Endothelial cell of umbilical vein (primary cell): ENCODE data around the gene MAG. TPM values are rescaled to one million over a fixed set of nuclear protein-coding genes. Genes with fewer than 3 reads are reported as not detected.

Experiments used
- BruUV-seq: library from RNA; stranded (reverse); fragments of 400-500 nt; replicated peaks from 2 replicates; lab custom pipeline; 2021; lab: Mats Ljungman, UMichigan
- CTCF ChIA-PET: fragments of 300-600, 350-600 bp; sonication (Branson Sonifier 250); formaldehyde crosslinking; loops from one replicate; lab custom pipeline; 2021; ENCODE audit warnings: antibody characterized with exemption, inconsistent platforms; lab: Charles Lee
- POLR2A ChIA-PET: fragments of 300-600, 350-600 bp; sonication (Branson Sonifier 250); formaldehyde crosslinking; loops from one replicate; lab custom pipeline; 2021; ENCODE audit warnings: antibody characterized with exemption, inconsistent platforms; lab: Charles Lee
- DNase-seq: peaks from one replicate; pipeline ENCODE4 v3.0.0-alpha.2; 2011; ENCODE audit warnings: low read depth, low spot score
- FAIRE-seq: peaks from 2 replicates; lab custom pipeline; 2011; peaks lifted over from hg19 to GRCh38; lab: Jason Lieb, UNC
- H2AFZ ChIP-seq: 2 replicates; pipeline ENCODE4 v1.6.0; 2012; ENCODE audit warnings: low read depth, low read length, control low read depth, inconsistent platforms
- H3K27ac ChIP-seq: 2 replicates; pipeline ENCODE4 v1.5.1; 2011; ENCODE audit warnings: low read depth, mild to moderate bottlenecking, control low read depth, low read length, moderate library complexity; ENCODE audit not compliant: insufficient read depth
- H3K27me3 ChIP-seq, 2 experiments: 2 replicates each; pipeline versions ENCODE4 v1.6.0 to v1.6.1; 2011; ENCODE audit warnings: low read length in 2 of 2, mixed read lengths in 1 of 2; ENCODE audit not compliant: control insufficient read depth in 2 of 2, insufficient read depth in 2 of 2
- H3K36me3 ChIP-seq, 2 experiments: 2 replicates in 1 of 2; 3 replicates in 1 of 2; pipeline ENCODE4 v1.5.1; 2011; ENCODE audit warnings: low read length in 2 of 2, mild to moderate bottlenecking in 1 of 2, moderate library complexity in 1 of 2; ENCODE audit not compliant: control insufficient read depth in 2 of 2, insufficient read depth in 2 of 2; ENCODE audit errors: extremely low read depth in 1 of 2
- H3K4me1 ChIP-seq: 3 replicates; pipeline ENCODE4 v1.5.1; 2011; ENCODE audit warnings: mild to moderate bottlenecking, low read length; ENCODE audit not compliant: control insufficient read depth, insufficient read depth; ENCODE audit errors: extremely low read depth
- H3K4me2 ChIP-seq: 2 replicates; pipeline ENCODE4 v1.6.1; 2011; ENCODE audit warnings: low read length, control low read depth, mixed read lengths; ENCODE audit not compliant: insufficient read depth
- H3K4me3 ChIP-seq, 3 experiments: fragments of 200-600 bp in 1 of 3; sonication (generic), shearing (Covaris generic) in 1 of 3; replicated peaks in 1 of 3; 2 replicates each; pipeline ENCODE4 v1.5.1; 2011 to 2016; ENCODE audit warnings: control low read depth in 3 of 3, low read length in 3 of 3, mild to moderate bottlenecking in 2 of 3, inconsistent platforms in 1 of 3, low read depth in 1 of 3, moderate library complexity in 1 of 3; ENCODE audit not compliant: insufficient read depth in 1 of 3
- H3K79me2 ChIP-seq: 2 replicates; pipeline ENCODE4 v1.6.0; 2012; ENCODE audit warnings: low read length, inconsistent platforms; ENCODE audit not compliant: control insufficient read depth, insufficient read depth
- H3K9ac ChIP-seq: replicated peaks from 2 replicates; pipeline ENCODE3; 2011; ENCODE audit warnings: low read length, control low read depth; ENCODE audit not compliant: insufficient read depth; ENCODE audit errors: extremely low read depth
- H3K9me1 ChIP-seq: replicated peaks from 3 replicates; pipeline ENCODE4 v1.6.0; 2011; ENCODE audit warnings: mild to moderate bottlenecking, low read length; ENCODE audit not compliant: control insufficient read depth, insufficient read depth; ENCODE audit errors: extremely low read depth
- H3K9me3 ChIP-seq: replicated peaks from 2 replicates; pipeline ENCODE4 v1.5.1; 2012; ENCODE audit warnings: low read length, inconsistent platforms; ENCODE audit not compliant: control insufficient read depth, insufficient read depth
- H4K20me1 ChIP-seq: replicated peaks from 2 replicates; pipeline ENCODE3; 2011; ENCODE audit warnings: mild to moderate bottlenecking, low read length; ENCODE audit not compliant: control insufficient read depth, insufficient read depth; ENCODE audit errors: extremely low read depth
- CTCF ChIP-seq, 2 donors: IDR thresholded peaks; 1 replicate in 1 of 2; 2 replicates in 1 of 2; pipeline ENCODE4 v1.5.1; 2011; ENCODE audit warnings: low read length in 2 of 2, mild to moderate bottlenecking in 2 of 2, moderate library complexity in 2 of 2, control low read depth in 1 of 2, inconsistent platforms in 1 of 2, low read depth in 1 of 2; ENCODE audit not compliant: insufficient read depth in 1 of 2; ENCODE audit errors: extremely low read depth in 1 of 2
- EZH2 ChIP-seq: IDR thresholded peaks from 2 replicates; pipeline ENCODE4 v1.6.1; 2012; ENCODE audit warnings: borderline replicate concordance, low read depth, mild to moderate bottlenecking, moderate library complexity, low read length, inconsistent platforms; ENCODE audit not compliant: severe bottlenecking
- FOS ChIP-seq: IDR thresholded peaks from 2 replicates; pipeline ENCODE4 v1.6.1; 2011; ENCODE audit warnings: mild to moderate bottlenecking, low read length, moderate library complexity, borderline replicate concordance; ENCODE audit not compliant: insufficient read depth
- GATA2 ChIP-seq: IDR thresholded peaks from 2 replicates; pipeline ENCODE4 v1.7.0; 2011; ENCODE audit warnings: low read depth, mild to moderate bottlenecking, moderate library complexity, mixed read lengths, low read length; ENCODE audit not compliant: insufficient read length, insufficient read depth
- JUN ChIP-seq: IDR thresholded peaks from 2 replicates; pipeline ENCODE4 v1.6.1; 2011; ENCODE audit warnings: borderline replicate concordance, low read depth; ENCODE audit not compliant: insufficient read length, insufficient read depth
- MAX ChIP-seq: IDR thresholded peaks from 2 replicates; pipeline ENCODE4 v1.6.1; 2011; ENCODE audit not compliant: insufficient read depth, insufficient read length
- MYC ChIP-seq: IDR thresholded peaks from one replicate; pipeline ENCODE4 v1.6.1; 2011; ENCODE audit warnings: mild to moderate bottlenecking, low read depth, low read length
- POLR2A ChIP-seq: IDR thresholded peaks from 2 replicates; pipeline ENCODE4 v1.6.1; 2012; ENCODE audit warnings: low read depth, mild to moderate bottlenecking, control low read depth, low read length
- POLR2AphosphoS5 ChIP-seq: IDR thresholded peaks from 2 replicates; pipeline ENCODE4 v1.6.1; 2012; ENCODE audit warnings: low read depth, mild to moderate bottlenecking, control low read depth, low read length, moderate library complexity; ENCODE audit not compliant: insufficient read depth
- dilution Hi-C: fragments of 300-500 bp; cut with MboI; formaldehyde crosslinking; loops from one replicate; pipeline ENCODE4 v1.15.0; 2019; ENCODE audit warnings: low sequenced_read_pairs; ENCODE audit not compliant: extremely low pct_ligation_motif_present
- intact Hi-C: fragments of 100-400 bp; cut with micrococcal nuclease; formaldehyde crosslinking; loops from one replicate; pipeline ENCODE4 v1.10.0; 2022
- polyA plus RNA-seq, 4 experiments: library from polyadenylated mRNA; depleted of rRNA in 3 of 4; stranded (reverse) in 3 of 4; unstranded in 1 of 4; fragments of >200 nt; gene quantifications; 2 replicates each; pipeline versions ENCODE4 v1.2.1 to v1.2.3, GENCODE V29; 2011 to 2012; ENCODE audit warnings: missing spikeins in 1 of 4
- total RNA-seq: library from RNA; stranded (reverse); gene quantifications from 2 replicates; pipeline ENCODE4 v1.2.3, GENCODE V29; 2021

Gene MAG
- total and polyA plus RNA-seq, 2 donors (not counting 3 experiments of a cell fraction or from before 2014, with no cell fraction given): not detected

DNA sequence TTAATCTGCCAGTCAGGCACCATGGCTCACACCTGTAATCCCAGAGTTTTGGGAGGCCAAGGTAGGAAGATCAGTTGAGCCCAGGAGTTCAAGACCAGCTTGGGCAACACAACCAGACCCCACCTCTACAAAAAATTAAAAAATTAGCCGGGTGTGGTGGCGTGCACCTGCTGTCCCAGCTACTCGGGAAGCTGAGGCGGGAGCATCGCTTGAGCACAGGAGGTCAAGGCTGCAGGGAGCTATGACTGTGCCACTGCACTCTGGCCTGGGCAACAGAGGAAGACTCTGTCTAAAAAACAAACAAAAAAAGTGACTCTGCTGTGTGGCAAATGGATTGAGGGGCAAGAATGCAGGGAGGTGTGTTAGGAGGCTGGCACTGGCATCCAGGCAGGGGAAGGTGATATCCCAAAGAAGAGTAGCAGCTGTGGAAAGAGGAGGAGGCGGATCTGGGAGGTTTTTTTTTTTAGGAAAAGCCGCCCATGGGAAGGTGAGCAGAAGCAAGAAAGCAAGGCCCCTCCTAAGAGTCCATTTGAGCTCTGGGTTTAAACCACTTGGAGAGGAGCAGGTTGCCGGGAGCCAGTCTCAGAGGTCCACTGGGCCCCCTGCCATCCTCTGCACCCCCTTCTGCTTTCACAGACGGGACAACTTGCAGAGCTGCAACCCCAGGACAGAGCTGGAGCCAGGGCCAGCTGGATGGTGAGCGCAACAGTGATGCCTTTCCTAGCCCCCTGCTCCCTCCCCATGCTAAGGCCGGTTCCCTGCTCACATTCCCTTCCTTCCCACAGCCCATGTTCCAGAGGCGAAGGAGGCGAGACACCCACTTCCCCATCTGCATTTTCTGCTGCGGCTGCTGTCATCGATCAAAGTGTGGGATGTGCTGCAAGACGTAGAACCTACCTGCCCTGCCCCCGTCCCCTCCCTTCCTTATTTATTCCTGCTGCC, 7.5 kb upstream of the MAG start:
- POLR2A ChIA-PET: no interaction called here
- Histone ChIP-seq H4K20me1 (no peaks in the 10 kb centered on the region), H3K27ac (no peak overlapping the region), H2AFZ (no peak overlapping the region), H3K9ac (no peak overlapping the region), H3K79me2 (no peaks in the 10 kb centered on the region), H3K9me3 (no peaks in the 10 kb centered on the region), H3K4me1 (no peaks in the 10 kb centered on the region), H3K27me3 (peaks cover 1 to 6% of the 10 kb centered on the region in 2 experiments), H3K4me3 (no peak overlapping the region), H3K36me3 (no peaks in the 10 kb centered on the region), H3K9me1 (no peaks in the 10 kb centered on the region), H3K4me2 (no peak overlapping the region)
- dilution Hi-C loops (no loop called here), intact Hi-C loops (no loop called here)
- TF ChIP-seq JUN (no peak), POLR2AphosphoS5 (no peak), MAX (no peak), GATA2 (no peak), CTCF (IDR thresholded peaks at IDR 0.05; ENCODE audit: extremely low read depth in 1 of 2, insufficient read depth in 1 of 2, low read depth in 1 of 2, low read length in 2 of 2) (no peak), FOS (no peak), EZH2 (no peak), MYC (no peak), POLR2A (no peak)
- FAIRE-seq (no peak), DNase-seq (no peak)
- no TSS peak for BruUV-seq
- CTCF ChIA-PET: interaction anchor here (1.4 kb wide), 1 partner anchor 15 kb away, joined by 3 read pairs; no protein-coding TSS in a partner anchor
